Measurements from ENCODE around the gene ATP2B2.

GRCh38 chr3:10378742-10379141 is 126.6 kb downstream of the ATP2B2 start:
- TF ChIP-seq CTCF (IDR thresholded peaks at IDR 0.05) = no peak
- TF ChIP-seq POLR2A (IDR thresholded peaks at IDR 0.05) = no peak

Measured in thyroid gland (tissue), 4 donors.